Astrocyte of the hippocampus (primary cell): ENCODE measurements around the gene TIMP1.

ENCODE experiments used
- DNase-seq: peaks from one replicate; pipeline ENCODE4 v3.0.0; 2011; ENCODE audit warnings: low read depth, low spot score

The TIMP1 gene

GRCh38 chrX:47634871-47635575, 52.8 kb downstream of the TIMP1 start:
- DNase-seq, result no peak
